ACHN (cell line): ENCODE results near the gene UBE2F.
"Not testable (repeated sequence)": the region's sequence is repeated elsewhere in the genome, so short reads cannot be mapped to it uniquely, and the experiment has no call there.

Experiments
- DNase-seq: peaks from one replicate; pipeline ENCODE4 v3.0.0-alpha.2; 2015
- in situ Hi-C: cut with HindIII; loops from 2 replicates; pipeline ENCODE4 v1.10.0; 2017; ENCODE audit warnings: low sequenced_read_pairs, low pct_ligation_motif_present, low pct_unique_long_range_greater_than_20kb

UBE2F gene

DNA sequence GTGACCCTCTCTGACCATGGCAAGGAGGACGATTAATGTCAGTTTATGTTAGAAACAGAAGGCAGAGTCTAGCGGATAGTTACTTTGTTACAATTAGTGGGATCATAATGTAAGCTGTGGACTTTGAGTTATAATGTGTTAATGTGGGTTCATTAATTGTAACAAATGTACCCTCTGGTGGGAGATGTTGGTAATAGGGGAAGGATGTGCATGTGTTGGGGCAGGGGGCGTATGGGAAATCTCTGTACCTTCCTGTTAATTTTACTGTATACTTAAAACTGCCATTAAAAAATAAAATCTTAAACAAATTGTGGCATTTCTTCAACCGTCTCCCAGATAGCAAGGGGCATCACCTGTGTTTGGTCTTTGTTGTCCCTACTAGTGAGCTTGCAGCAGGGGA lies 4.8 kb downstream of the UBE2F start:
- in situ Hi-C loops: no loop called here
- no peak for DNase-seq

DNA sequence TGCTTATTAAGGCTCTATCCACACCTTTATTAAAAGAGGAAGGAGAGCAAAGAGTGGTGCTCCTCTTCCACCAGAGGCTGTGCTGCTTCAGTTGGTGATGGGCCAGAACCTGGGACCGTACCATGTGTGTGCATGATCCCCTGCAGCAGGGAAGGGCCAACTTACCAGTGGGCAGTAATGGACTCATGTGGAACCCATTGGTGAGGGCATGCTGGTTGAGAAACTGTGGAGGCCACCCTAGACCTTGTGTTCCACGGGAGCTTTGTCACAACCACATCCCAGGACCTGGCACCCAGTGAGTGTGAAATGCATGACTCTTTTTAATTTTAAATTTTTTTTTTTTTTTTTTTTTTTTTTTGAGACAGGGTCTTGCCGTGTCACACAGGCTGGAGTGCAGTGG lies 5.4 kb downstream of the UBE2F start:
- in situ Hi-C loops: no loop called here
- DNase-seq: no peak

DNA sequence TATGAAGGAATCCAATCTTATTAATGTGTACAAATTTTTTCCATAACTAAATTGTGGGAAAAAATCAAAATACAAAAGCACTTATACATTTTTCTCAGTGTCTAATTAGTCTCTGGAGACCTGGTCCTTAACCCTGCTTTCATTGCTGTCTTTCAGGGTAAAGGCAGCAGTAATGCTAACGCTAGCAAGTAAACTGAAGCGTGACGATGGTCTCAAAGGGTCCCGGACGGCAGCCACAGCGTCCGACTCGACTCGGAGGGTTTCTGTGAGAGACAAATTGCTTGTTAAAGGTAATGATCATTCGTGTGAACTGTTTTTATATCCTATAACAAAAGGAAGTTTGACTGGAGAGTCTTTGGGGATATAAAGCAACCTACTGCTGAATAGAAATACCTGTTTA lies 6.1 kb downstream of the UBE2F start:
- DNase-seq: no peak
- in situ Hi-C loops: no loop called here

DNA sequence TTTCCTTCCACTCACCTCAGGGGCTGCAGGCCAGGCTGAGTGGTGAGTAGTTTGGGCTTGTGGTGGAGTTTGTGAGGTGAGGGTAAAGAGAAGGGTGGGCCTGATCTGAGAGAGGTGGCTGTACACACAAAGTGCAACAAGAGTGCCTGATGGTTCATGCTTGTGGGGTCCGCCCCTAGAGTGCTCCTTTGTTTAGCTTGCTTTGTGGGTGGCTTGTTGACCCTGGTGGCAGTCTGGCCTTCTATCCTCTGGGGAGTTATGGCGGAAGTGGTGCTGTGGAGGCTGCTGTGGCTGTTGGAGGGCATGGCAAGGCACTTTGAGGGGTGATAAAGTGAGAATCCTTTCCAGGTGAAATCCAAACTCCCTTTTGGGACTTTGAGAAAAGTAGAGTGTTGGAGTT lies 10.6 kb downstream of the UBE2F start:
- no peak for DNase-seq
- in situ Hi-C loops: no loop called here

DNA sequence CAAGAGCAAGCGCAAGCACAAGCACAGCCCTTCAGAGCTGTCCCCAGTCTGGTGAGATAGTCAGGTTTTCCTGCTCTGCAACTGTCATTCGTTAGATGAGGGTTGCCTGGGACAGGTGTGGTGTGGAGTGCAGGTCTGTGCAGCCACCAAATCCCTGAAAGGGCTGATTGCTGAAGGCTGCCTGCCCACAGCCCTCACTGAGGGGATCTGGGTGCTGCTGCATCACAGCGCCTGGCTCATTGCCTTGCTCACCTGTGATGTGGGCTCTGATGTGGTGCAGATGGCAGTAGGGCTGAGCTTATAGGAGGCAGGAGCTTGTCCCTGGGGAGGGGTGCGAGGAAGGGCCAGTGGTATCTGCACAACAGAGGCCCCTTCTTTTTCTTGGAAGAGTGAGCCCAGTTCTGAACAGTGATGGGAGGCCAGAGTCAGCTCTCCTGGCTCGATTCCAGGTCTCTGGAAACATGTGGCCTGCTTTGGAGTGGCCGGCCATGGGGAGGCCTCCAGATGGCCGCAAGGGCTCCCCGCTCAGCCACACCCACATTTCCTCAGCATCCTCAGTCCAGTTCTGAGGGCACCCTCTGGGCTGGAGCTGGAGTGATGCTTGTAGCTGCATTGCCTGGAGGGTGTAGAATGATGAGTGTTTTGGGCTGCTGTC lies 11.4 kb downstream of the UBE2F start:
- in situ Hi-C loops: no loop called here
- DNase-seq: no peak

DNA sequence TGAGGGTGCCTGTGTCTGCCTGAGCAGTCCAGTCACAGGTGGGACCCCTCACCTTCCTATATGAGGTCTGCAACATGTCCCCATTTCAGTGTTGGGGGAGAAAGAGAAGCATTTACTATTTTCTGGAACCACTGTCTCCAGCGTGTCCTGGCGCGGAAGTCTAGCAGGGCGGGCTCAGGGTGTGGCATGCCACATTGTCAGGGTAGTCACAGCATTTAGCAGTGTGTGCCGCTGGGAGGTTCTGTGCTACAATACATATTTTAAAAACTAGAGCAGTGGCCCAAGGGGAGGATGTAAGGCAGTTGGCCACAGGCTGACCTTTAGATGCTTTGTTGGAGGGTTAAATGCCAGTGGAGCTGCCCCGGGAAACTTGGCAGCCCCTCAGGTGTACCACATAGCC lies 12.5 kb downstream of the UBE2F start:
- in situ Hi-C loops: no loop called here
- no peak for DNase-seq

DNA sequence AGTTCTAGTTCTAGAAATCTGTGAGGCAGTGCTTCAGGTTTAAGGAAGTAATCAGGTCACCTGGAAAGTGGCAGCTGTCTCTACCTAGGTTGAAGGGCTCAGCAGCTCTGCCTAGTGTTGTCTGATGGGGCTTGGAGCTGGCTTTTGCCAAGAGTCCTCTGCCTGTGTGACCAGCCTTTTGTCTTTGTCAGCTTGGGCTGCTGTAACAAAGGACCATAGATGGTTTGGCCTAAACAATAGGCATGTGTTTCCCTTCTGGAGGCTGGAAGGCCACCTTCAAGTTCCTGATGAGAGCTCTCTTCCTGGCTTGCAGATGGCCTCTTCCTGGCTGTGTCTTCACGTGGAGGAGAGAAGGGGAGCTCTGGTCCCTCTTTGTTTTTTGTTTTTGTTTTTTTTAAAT lies 13.3 kb downstream of the UBE2F start:
- no peak for DNase-seq

DNA sequence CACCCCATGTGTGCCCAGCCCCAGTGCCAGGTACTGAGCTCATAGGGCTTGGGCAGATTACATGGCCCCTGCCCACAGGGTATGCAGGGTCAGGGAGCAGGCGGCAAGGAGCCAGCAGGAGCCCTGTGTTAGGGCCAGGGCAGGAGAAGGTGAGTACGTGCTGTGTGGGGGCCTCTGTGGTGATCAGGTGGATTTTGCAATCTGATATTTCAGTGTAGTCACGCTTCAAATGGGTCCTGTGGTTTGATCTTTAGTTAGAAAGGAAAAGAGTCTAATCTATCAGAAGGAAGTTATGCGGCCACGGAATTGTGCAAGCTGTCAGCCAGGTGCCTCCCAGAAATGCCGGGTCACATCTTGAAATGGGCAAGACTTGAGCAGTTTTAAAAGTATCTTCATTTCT lies 13.9 kb downstream of the UBE2F start:
- in situ Hi-C loops: no loop called here
- DNase-seq: no peak

More for the DNA sequence above, 13.3 kb downstream of the UBE2F start:
- in situ Hi-C loops: no loop called here

DNA sequence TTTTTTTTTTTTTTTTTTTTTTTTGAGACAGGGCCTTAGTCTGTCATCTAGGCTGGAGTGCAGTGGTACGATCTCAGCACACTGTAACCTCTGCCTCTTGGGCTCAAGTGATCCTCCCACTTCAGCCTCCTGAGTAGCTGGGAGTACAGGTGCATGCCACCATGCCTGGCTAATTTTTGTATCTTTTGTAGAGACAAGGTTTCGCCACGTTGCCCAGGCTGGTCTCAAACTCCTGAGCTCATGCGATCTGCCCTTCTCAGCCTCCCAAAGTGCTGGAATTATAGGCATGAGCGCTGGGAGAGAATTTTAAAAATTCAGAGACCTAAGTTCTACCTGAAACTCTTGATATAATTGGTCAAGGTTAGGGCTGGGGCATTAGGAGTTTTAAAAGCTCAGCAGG lies 14.8 kb downstream of the UBE2F start:
- DNase-seq, in situ Hi-C loops: not testable (repeated sequence)

DNA sequence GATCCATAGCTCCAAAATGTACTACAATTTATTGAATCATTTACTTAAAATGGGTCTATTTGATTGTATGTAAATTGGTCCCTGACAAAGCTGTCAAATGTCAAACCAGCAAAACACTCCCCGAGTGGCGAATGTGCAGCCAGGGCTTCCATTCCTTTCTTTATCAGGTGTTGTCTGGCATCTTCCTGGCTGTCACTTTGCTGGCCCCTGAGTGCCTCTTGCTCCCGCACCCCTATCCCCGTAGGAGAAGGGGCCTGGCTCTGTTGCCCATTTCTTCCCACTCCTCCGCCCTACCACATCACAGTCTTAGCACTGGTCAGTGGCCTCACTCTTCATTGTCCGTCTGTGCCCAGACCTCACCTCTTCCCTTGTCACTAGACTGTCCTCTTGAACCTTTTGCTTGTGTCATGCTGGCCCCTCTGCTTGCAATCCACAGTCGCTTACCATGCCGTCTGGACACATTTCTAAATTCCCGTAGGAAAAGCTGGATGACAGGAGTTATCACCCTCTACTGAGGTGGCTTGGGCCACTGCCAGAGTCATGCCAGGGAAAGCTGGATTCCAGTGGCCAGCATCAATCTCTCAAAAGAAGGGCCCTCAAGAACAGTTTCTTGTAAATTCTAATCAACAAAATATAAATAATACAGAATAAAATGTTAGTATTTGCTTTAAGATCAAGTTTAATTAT lies 15.4 kb downstream of the UBE2F start:
- in situ Hi-C loops: no loop called here
- DNase-seq: no peak

DNA sequence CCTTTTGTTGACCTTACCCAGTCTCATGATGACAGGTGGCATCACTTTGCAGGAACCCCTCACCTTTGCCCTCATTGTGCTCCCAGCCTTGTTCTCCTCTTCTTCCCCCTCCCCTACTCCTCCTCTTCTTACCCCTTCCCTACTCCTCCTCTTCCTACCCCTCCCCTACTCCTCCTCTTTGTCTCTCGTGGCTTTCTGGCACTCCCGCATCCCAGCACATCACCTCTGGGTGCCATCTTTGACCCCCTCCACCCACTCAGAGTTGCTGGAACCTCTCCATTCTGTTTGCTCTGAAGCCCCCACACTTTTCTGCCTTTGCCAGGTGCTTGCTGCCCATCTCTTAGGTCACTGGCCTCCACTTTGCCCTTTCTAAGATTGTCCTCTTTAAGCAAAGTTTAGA lies 17.1 kb downstream of the UBE2F start:
- in situ Hi-C loops: no loop called here
- no peak for DNase-seq

DNA sequence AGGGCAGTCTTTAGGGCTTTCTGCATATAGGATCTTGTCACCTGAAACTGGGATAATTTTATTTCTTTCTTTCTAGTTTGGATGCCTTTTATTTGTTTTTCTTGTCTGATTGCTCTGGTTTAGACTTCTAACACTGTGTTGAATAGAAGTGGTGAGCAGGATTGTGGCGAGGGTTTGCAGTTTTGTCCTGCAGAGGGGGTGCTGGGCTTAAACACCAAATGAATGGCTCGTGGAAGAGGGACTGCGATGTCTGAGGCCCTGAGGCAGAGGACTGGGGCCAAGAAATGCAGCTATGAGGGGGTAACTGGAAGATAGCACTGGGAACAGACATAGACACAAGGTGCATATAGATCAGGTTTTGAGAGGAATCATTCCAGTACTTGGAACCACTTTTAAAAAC lies 20.5 kb downstream of the UBE2F start:
- in situ Hi-C loops: no loop called here
- no peak for DNase-seq

DNA sequence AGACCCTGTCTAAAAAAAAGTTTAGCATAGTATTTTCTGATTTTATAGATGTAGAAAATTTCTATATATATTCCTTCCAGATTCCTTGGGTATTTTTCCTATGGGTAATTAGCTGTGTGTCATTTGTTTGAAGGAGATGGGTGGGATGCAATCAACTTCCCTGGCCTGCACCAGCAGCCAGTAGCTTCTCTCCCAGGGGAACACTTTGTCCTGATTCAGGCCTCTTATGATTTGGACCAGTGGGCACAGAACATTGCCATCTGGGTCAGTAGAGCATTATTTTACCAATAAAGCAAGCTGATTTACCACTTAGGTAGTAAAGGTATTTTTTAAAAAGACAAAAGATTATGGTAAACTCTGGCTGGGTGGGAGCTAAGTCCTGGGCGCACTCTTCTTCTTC lies 26.9 kb downstream of the UBE2F start:
- no peak for DNase-seq
- in situ Hi-C loops: no loop called here

DNA sequence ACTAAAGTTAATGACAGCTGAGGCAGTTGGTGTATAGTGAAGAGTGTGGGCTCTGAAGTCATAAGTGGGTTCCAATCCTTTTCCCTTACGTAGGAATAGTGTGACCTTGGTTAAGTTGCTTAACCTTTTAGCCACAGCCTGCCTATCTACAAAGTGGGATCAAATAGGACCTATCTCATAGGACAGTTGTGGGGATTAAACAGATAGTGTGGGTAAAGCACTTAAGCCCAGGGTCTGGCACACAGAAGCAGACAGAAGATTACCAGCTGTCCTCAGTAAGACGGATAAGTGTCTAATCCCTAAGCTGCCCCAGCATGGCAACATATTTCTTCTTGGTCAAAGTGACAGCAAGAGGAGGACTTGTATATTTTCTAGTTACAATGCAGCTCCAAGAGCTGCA lies 28.2 kb downstream of the UBE2F start:
- in situ Hi-C loops: no loop called here

DNA sequence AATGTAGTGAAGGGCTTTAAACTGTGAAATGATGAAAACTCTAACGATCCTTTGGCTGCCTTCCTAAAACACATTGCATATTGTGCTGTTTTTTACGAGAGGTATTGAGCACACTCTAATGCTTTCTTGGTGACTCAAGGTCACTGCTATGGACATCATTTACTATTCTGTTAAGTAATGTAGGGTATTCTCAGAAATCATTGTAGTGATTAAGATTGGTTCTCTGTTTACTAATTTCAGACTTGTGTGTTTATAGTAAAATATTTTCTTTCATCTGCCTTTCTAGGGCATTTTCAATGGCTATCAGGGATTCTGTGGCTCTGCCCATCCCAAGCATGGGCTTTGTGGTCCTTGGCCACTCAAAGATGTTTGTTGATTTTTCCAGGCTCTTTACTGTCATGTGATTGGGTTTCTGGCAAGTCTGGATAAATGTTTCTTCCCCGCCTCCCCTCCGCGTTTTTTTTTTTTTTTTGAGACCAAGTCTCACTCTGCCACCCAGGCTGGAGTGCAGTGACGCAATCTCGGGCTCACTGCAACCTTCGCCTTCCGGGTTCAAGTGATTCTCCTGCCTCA lies 29.3 kb downstream of the UBE2F start:
- no peak for DNase-seq
- in situ Hi-C loops: no loop called here

More for the DNA sequence above, 28.2 kb downstream of the UBE2F start:
- DNase-seq: no peak

DNA sequence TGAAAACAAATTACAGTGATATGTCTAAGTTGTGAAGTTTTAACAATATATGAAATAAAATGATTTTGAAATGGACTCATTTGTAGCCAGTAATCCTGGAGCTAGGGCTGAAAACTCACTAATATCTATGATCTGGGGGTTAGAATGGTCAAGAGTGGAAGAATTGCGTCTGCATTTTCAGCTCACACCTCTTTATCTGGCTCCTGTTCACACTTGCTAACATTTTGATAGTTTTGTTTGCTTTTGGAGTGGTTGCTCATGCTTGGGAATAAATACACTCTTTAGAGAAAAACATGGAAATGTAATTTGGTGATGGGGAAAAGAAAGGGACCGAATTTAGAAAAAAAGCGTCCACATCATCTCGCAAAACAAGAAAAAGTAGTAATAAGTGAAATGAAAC lies 30.7 kb downstream of the UBE2F start:
- no peak for DNase-seq
- in situ Hi-C loops: no loop called here

DNA sequence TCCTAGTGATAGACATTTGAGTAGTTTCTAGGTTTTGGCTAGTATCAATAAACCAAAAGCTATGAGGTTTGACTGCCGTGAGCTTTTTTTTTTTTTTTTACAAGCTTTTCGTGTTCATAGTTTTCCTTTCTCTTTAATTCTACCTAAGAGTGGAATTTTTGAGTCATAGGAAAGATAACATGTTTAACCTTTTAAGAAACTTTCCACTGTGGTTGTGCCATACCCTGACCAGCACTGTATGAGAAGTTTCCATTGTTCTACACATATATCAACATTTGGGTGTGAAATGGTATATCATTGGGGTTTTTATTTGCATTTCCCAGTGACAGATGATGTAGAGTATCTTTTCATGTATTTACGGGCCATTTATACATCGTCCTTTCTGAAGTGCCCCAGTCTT lies 31.7 kb downstream of the UBE2F start:
- no peak for DNase-seq
- in situ Hi-C loops: no loop called here

DNA sequence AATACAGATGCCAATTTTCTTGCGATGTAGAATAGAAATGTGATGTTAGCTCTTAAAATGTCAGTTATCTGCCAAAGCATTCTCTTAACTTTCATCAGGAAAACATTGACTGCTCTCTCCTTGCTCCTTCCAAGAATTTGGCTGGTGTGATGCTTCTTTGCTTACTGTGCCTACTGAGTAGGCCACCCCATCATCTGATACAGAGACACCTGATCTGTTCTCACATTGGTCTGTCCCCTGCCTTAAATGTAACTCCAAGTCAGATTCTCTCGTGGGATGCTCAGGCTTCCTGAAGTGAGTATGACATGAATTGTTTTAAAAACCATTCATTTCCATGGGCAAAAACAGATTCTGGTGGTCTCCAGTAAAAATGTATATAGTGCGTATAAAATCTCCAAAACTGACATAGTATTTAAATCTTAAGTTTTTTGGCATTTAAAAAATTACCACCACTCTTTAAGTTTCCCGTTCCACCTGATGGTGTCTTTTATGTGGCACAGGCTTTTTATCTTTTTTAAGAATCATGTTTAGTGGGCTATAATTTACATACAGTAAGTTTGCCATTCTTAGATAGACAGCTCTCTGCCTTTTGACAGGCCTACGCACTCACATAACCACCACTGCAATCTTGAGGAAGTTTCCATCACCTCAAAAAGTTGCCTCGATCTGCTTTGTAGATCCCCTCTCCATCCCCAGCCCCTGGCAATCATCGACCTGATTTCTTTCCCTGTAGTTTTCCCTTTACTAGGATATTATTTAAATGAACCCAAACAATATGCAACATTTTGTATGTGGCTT lies 36.6 kb downstream of the UBE2F start:
- in situ Hi-C loops: no loop called here
- DNase-seq: no peak

DNA sequence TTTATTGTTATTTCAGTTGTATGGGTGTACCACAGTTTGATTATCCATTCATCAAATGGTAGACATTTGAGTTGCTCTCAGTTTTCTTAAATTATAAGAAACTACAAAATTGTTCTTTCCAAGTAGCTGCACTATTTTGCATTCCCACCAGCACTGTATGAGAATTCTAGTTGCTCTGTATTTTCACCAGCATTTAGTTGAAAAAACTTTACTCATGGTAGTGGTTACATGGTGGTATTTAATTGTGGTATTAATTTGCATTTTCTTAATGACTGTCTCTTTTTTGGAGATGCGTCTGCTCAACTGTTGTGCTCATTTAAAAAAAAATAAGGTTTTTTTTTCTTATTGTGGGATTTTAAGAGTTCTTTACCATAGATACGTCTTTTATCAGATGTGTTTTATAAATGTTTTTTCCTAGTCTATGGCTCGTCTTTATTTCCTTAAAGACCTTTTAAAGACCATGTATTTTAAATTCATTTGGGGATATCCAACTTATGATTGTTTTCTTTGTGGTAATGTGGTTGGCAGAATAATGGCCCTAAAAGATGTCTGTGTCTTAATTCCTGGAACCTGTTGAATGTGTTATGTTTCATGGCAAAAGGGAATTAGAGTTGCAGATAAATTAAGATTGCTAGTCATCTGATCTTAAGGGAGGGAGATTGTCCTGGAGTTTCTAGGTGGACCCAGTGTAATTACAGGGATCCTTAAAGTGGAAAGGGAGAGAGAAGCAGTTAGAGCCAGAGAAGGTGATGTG lies 37.4 kb downstream of the UBE2F start:
- in situ Hi-C loops: no loop called here

More for the DNA sequence above, 37.4 kb downstream of the UBE2F start:
- no peak for DNase-seq
